Testis (tissue), 3 donors: ENCODE measurements around the gene TBC1D17. TPM values are rescaled to one million over a fixed set of nuclear protein-coding genes. Genes with fewer than 3 reads are reported as not detected.
"Not testable (repeated sequence)": the region's sequence is repeated elsewhere in the genome, so short reads cannot be mapped to it uniquely, and the experiment has no call there.

Source experiments
- DNase-seq: peaks from one replicate; pipeline ENCODE4 v3.0.0-alpha.2; 2019
- H3K27ac ChIP-seq, 2 donors: fragments of 200-600 bp; sonication (generic); one replicate each; pipeline ENCODE4 v1.5.1; 2019
- H3K27me3 ChIP-seq: fragments of 200-600 bp; sonication (generic); one replicate; pipeline ENCODE4 v1.5.1; 2019
- H3K36me3 ChIP-seq: fragments of 200-600 bp; sonication (generic); one replicate; pipeline ENCODE4 v1.5.1; 2017; ENCODE audit warnings: low read depth; ENCODE audit errors: missing control alignments
- H3K4me1 ChIP-seq: fragments of 200-600 bp; sonication (generic); one replicate; pipeline ENCODE4 v1.5.1; 2019
- H3K4me3 ChIP-seq, 2 donors: fragments of 200-600 bp; sonication (generic); one replicate each; pipeline ENCODE4 v1.5.1; 2017 to 2019
- H3K9me3 ChIP-seq: fragments of 200-600 bp; sonication (generic); one replicate; pipeline ENCODE4 v1.5.1; 2017
- CTCF ChIP-seq, 3 experiments: fragments of 450-650 bp in 2 of 3; fragments of 200-600 bp in 1 of 3; sonication (generic) in 1 of 3; IDR thresholded peaks; one replicate each; pipeline ENCODE4 v1.5.1; 2016 to 2019; ENCODE audit warnings: antibody characterized with exemption in 3 of 3, mild to moderate bottlenecking in 2 of 3, moderate library complexity in 1 of 3
- POLR2A ChIP-seq: fragments of 450-650 bp; IDR thresholded peaks from one replicate; pipeline ENCODE4 v1.6.1; 2017; ENCODE audit warnings: antibody characterized with exemption, mild to moderate bottlenecking, moderate library complexity
- WGBS, 2 donors: methylation state at CpG; one replicate each; pipeline ENCODE4 v1.1.5; 2018; 5-methylcytosine and 5-hydroxymethylcytosine counted together
- intact Hi-C: fragments of 100-400 bp; cut with DNase I; formaldehyde crosslinking; loops from one replicate; pipeline ENCODE4 v1.15.1; 2023; ENCODE audit warnings: low total_unique reads
- polyA plus RNA-seq: library from polyadenylated mRNA; stranded (reverse); fragments of 350-450 nt; fragmentation: Illumina TruSeq; extraction: RNeasy Lipid Tissue Mini Kit (QIAGEN cat#74804); gene quantifications from one replicate; pipeline ENCODE4 v1.2.3, GENCODE V29; 2014; ENCODE audit warnings: low read depth, low replicate concordance; ENCODE audit not compliant: insufficient read depth
- total RNA-seq, 2 donors: library from RNA; depleted of rRNA; stranded (reverse); fragments of >200 nt; gene quantifications; one replicate each; pipeline ENCODE4 v1.2.3, GENCODE V29; 2016

Gene TBC1D17
- total and polyA plus RNA-seq, 3 donors from 2014 or later, result 31.1 to 49.1 (median 47.2) TPM

DNA sequence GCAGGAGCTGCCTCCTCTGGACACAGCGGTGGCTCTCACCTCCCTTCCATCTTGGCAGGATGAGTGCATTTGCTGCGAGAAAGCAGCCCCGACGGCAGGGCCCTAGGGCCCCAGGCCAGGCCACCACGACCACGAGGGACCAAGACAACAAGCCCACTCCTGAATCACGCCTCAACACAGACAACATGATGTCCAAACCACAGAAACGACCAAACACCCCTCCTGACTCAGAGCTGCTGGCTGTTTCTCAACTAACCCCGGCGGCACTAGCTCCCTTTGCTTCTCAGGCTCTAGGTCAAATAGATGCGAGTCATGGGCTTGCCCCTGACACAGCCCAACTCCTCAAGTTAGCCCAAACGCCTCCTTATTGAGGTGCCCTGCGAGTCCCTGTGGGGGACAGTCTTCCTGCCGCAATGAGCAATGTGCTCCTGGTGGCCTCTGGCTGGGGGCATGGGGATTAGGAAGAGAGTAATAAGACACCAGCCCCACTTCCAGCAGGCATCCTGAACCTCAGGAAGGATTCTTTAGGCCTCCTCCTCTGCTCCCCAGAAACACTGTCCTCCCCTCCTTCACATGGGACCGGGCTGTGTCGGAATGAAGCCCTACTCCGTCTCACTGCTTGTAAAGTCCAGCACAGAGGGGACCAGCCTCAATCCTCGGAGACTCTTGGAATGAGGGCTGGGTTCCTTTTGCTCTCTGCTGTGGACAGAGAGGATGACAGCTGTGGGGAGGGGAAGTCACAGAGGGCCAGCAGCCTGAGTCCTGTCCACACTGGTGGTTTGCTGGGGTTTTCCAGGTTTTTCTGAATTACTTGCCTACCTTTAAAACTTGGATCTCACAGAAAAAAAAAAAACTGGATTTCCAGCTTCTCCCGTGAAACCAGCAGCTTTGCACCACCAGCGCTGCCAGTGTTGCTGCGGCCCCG is 44.6 kb downstream of the TBC1D17 start:
- DNase-seq, result no peak
- Histone ChIP-seq H3K27ac (no peak overlapping the region), H3K36me3 (no peaks in the 10 kb centered on the region), H3K9me3 (no peaks in the 10 kb centered on the region), H3K4me1 (peaks cover 3% of the 10 kb centered on the region), H3K4me3 (no peak overlapping the region), H3K27me3 (no peaks in the 10 kb centered on the region)
- intact Hi-C loops, result no loop called here
- TF ChIP-seq POLR2A, result no peak
- TF ChIP-seq CTCF (IDR thresholded peaks at IDR 0.05), result no peak
- WGBS, 2 donors, result 92 to 95% methylated on average over 18 to 22 of the region's 22 CpGs

GRCh38 chr19:49923055-49924003 is 45.8 kb downstream of the TBC1D17 start:
- no peaks in the 10 kb centered on the region for H3K9me3 ChIP-seq
- peaks cover 14% of the 10 kb centered on the region for H3K4me1 ChIP-seq
- no peak for DNase-seq
- WGBS, 2 donors, result 86 to 87% methylated on average over 31 of the region's 31 CpGs
- H3K27ac ChIP-seq, result no peak overlapping the region
- no peak overlapping the region for H3K4me3 ChIP-seq
- intact Hi-C loops, result no loop called here
- no peaks in the 10 kb centered on the region for H3K27me3 ChIP-seq
- no peaks in the 10 kb centered on the region for H3K36me3 ChIP-seq
- TF ChIP-seq CTCF (IDR thresholded peaks at IDR 0.05), result no peak
- TF ChIP-seq POLR2A, result no peak

DNA sequence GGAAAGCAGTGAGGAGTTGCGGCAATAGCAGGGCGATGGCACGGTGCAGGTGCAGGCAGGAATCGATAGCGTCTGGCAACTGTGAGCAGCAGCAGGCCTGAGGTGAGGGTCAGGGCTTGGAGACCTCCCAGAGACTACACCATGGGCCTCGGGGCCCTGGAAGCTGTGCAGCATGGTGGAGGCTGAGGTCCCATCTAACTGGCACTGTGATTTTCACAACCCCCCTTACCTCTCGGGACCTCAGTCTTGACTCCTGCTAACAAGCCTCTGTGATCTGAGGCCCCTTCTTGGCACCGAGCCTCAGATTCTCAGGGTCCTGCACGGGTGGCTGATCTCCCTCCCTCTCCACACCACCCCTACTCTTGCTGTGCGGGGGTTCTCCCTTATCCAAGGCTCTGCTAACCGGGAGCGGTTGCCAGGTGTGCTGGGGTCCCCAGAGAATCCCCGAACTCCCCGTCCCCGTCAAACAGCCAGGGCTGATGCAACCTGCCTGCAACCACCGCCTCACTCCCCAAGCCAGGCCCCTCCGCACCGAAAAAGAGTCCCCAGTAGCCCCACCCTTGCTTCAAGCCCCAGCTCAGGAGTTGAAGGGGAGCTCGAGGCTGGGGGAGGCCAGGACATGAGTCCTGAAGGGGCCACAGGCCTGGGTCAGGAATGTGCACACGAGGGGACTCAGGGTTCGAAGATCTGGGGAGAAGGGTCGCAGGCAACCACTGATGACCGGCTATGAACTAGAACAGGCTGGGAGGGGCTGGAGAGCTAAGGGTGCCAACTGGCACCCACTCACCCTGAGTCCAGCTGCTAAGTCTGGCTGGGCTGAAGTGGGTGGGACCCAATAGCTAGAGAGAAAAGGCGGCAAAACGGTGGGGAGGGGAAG is 46.7 kb downstream of the TBC1D17 start:
- WGBS, 2 donors, result 66 to 72% methylated on average over 22 to 25 of the region's 25 CpGs
- TF ChIP-seq POLR2A (no peak), CTCF (IDR thresholded peaks at IDR 0.05) (no peak)
- no peak for DNase-seq
- no peak overlapping the region for H3K4me3 ChIP-seq
- H3K27me3 ChIP-seq, result no peaks in the 10 kb centered on the region
- H3K36me3 ChIP-seq, result no peaks in the 10 kb centered on the region
- H3K27ac ChIP-seq, result no peak overlapping the region
- H3K4me1 ChIP-seq, result peaks cover 17% of the 10 kb centered on the region
- intact Hi-C loops, result no loop called here
- no peaks in the 10 kb centered on the region for H3K9me3 ChIP-seq

DNA sequence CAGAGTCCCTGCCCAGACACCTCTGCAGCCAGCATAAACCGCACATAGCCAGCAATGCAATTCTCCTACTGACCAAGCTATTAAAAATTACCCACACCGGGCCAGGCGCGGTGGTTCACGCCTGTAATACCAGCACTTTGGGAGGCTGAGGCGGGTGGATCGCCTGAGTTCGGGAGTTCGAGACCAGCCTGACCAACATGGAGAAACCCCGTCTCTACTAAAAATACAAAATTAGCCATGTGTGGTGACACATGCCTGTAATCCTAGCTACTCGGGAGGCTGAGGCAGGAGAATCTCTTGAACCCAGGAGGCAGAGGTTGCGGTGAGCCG is 47.3 kb downstream of the TBC1D17 start:
- intact Hi-C loops, H3K36me3 ChIP-seq, DNase-seq, H3K27me3 ChIP-seq, H3K27ac ChIP-seq, H3K4me3 ChIP-seq, H3K9me3 ChIP-seq: not testable (repeated sequence)
- H3K4me1 ChIP-seq, result peaks cover 17% of the 10 kb centered on the region
- WGBS, 2 donors, result 95 to 96% methylated on average over 13 of the region's 13 CpGs
